Keratinocyte (primary cell): Measurements from ENCODE around the gene SYNDIG1. TPM values are rescaled to one million over a fixed set of nuclear protein-coding genes. Genes with fewer than 3 reads are reported as not detected.

Experiments
- DNase-seq: peaks from one replicate; pipeline ENCODE4 v3.0.0-alpha.2; 2011; ENCODE audit warnings: low read depth, missing footprints, low spot score
- FAIRE-seq: peaks from 2 replicates; lab custom pipeline; 2011; peaks lifted over from hg19 to GRCh38; lab: Jason Lieb, UNC
- H2AFZ ChIP-seq: 2 replicates; pipeline ENCODE4 v1.6.0; 2012; ENCODE audit warnings: low read length, control low read depth, inconsistent platforms; ENCODE audit not compliant: control insufficient read depth
- H3K27ac ChIP-seq: 2 replicates; pipeline ENCODE4 v1.5.1; 2011; ENCODE audit warnings: low read length; ENCODE audit not compliant: control insufficient read depth, insufficient read depth
- H3K27me3 ChIP-seq: 3 replicates; pipeline ENCODE4 v1.6.0; 2011; ENCODE audit warnings: low read length; ENCODE audit not compliant: control insufficient read depth, insufficient read depth; ENCODE audit errors: extremely low read depth
- H3K36me3 ChIP-seq, 2 experiments: 2 replicates in 1 of 2; 3 replicates in 1 of 2; pipeline ENCODE4 v1.5.1; 2011; ENCODE audit warnings: low read length in 2 of 2, mild to moderate bottlenecking in 1 of 2; ENCODE audit not compliant: control insufficient read depth in 2 of 2, insufficient read depth in 2 of 2; ENCODE audit errors: extremely low read depth in 1 of 2
- H3K4me1 ChIP-seq: 3 replicates; pipeline ENCODE4 v1.5.1; 2011; ENCODE audit warnings: low read length; ENCODE audit not compliant: control insufficient read depth, insufficient read depth; ENCODE audit errors: extremely low read depth
- H3K4me2 ChIP-seq: 3 replicates; pipeline ENCODE4 v1.6.0; 2011; ENCODE audit warnings: low read depth, low read length; ENCODE audit not compliant: control insufficient read depth, insufficient read depth; ENCODE audit errors: extremely low read depth
- H3K4me3 ChIP-seq, 3 experiments: fragments of 200-600 bp in 1 of 3; sonication (generic) in 1 of 3; 2 replicates in 2 of 3; 3 replicates in 1 of 3; pipeline ENCODE4 v1.5.1; 2011 to 2016; ENCODE audit warnings: low read length in 3 of 3, mild to moderate bottlenecking in 3 of 3, control low read depth in 2 of 3, inconsistent platforms in 1 of 3, low read depth in 1 of 3, mixed read lengths in 1 of 3, mixed run types in 1 of 3, moderate library complexity in 1 of 3; ENCODE audit not compliant: control insufficient read depth in 2 of 3, insufficient read depth in 2 of 3; ENCODE audit errors: extremely low read depth in 1 of 3
- H3K79me2 ChIP-seq: 2 replicates; pipeline ENCODE4 v1.6.0; 2012; ENCODE audit warnings: low read length; ENCODE audit not compliant: control insufficient read depth, insufficient read depth
- H3K9ac ChIP-seq: 3 replicates; pipeline ENCODE4 v1.6.0; 2011; ENCODE audit warnings: low read length; ENCODE audit not compliant: control insufficient read depth, insufficient read depth; ENCODE audit errors: extremely low read depth
- H3K9me1 ChIP-seq: 3 replicates; pipeline ENCODE4 v1.6.0; 2011; ENCODE audit warnings: low read length; ENCODE audit not compliant: control insufficient read depth, insufficient read depth; ENCODE audit errors: extremely low read depth
- H3K9me3 ChIP-seq: 2 replicates; pipeline ENCODE4 v1.5.1; 2012; ENCODE audit warnings: low read depth, low read length; ENCODE audit not compliant: control insufficient read depth
- H4K20me1 ChIP-seq: 3 replicates; pipeline ENCODE4 v1.6.0; 2011; ENCODE audit warnings: low read length; ENCODE audit not compliant: control insufficient read depth, insufficient read depth; ENCODE audit errors: extremely low read depth
- EZH2 ChIP-seq: IDR thresholded peaks from one replicate; pipeline ENCODE4 v1.6.1; 2012; ENCODE audit warnings: inconsistent platforms, mild to moderate bottlenecking, low read length, moderate library complexity
- dilution Hi-C: fragments of 300-500 bp; cut with MboI; formaldehyde crosslinking; loops from one replicate; pipeline ENCODE4 v1.7.0; 2020; ENCODE audit warnings: low sequenced_read_pairs; ENCODE audit not compliant: extremely low pct_ligation_motif_present
- polyA plus RNA-seq, 5 experiments: library from polyadenylated mRNA; depleted of rRNA in 3 of 5; stranded (reverse) in 3 of 5; stranded (forward) in 1 of 5; unstranded in 1 of 5; fragments of >200 nt; gene quantifications; 1 replicate in 1 of 5; 2 replicates in 3 of 5; 3 replicates in 1 of 5; pipeline versions ENCODE4 v1.2.1 to v1.2.3, GENCODE V29; 2011 to 2012; ENCODE audit warnings: missing spikeins in 2 of 5, low read depth in 1 of 5, low replicate concordance in 1 of 5
- TF ChIP-seq, protein P1 (sequence below), 3 experiments: IDR thresholded peaks in 1 of 3; conservative IDR thresholded peaks in 1 of 3; optimal IDR thresholded peaks in 1 of 3; 2 replicates in 2 of 3; 3 replicates in 1 of 3; pipeline versions ENCODE3 to v1.5.1; 2011; ENCODE audit warnings: low read length in 3 of 3, mild to moderate bottlenecking in 3 of 3, moderate library complexity in 2 of 3, control low read depth in 1 of 3, inconsistent platforms in 1 of 3; ENCODE audit not compliant: insufficient read depth in 2 of 3; ENCODE audit errors: extremely low read depth in 1 of 3

SYNDIG1 gene
- polyA plus RNA-seq, 1 donor (not counting 4 experiments of a cell fraction or from before 2014, with no cell fraction given) = 0.38 TPM

DNA sequence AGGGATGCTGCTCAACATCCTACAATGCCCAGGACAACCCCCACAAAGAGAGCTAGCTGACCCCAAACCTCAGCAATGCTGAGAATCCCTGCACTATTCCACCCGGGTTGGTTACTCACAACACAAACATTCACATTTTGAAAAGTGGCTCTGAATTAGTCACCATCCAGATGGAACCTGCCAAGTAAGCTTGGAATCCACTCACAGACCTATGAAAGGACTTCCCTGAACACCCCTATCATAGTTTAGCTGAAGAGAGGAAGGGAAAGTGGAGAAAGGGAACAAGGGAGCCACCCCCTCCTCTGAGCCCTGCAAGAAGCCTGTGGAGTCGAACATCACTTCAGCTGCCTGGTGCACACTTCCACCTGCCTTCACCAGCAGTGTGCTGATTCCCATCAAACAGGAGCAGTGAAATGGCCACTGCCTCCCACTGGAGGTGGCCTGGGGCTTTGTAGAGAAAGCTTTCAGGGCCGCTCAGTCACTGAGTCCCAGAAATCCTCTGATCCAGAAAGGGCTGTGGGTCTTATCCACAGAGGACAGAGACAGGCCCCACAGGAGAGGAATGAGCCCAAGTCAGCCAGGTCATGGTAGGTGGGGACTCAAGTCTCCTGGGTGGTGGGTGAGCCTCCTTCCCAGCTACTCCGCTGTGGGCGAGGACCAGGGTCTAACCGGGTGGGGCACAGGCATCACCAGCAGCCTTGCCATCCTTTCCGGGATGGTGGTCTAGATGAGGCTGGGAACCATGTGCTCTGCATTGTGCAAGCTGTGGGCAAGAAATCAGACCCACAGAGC is 203.7 kb downstream of the SYNDIG1 start:
- Histone ChIP-seq H2AFZ (no peak overlapping the region), H3K79me2 (no peaks in the 10 kb centered on the region), H3K4me3 (no peak overlapping the region), H3K4me2 (peak overlapping the region; percentile 61), H3K27me3 (no peaks in the 10 kb centered on the region), H3K9me1 (no peaks in the 10 kb centered on the region), H3K9me3 (no peaks in the 10 kb centered on the region), H3K27ac (peak overlapping the region; percentile 25), H3K9ac (no peak overlapping the region), H4K20me1 (no peaks in the 10 kb centered on the region), H3K4me1 (peaks cover 12% of the 10 kb centered on the region), H3K36me3 (no peaks in the 10 kb centered on the region)
- FAIRE-seq (peak; percentile 94), DNase-seq (peak; percentile 58)
- dilution Hi-C loops = no loop called here
- TF ChIP-seq, protein P1, sequence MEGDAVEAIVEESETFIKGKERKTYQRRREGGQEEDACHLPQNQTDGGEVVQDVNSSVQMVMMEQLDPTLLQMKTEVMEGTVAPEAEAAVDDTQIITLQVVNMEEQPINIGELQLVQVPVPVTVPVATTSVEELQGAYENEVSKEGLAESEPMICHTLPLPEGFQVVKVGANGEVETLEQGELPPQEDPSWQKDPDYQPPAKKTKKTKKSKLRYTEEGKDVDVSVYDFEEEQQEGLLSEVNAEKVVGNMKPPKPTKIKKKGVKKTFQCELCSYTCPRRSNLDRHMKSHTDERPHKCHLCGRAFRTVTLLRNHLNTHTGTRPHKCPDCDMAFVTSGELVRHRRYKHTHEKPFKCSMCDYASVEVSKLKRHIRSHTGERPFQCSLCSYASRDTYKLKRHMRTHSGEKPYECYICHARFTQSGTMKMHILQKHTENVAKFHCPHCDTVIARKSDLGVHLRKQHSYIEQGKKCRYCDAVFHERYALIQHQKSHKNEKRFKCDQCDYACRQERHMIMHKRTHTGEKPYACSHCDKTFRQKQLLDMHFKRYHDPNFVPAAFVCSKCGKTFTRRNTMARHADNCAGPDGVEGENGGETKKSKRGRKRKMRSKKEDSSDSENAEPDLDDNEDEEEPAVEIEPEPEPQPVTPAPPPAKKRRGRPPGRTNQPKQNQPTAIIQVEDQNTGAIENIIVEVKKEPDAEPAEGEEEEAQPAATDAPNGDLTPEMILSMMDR (optimal IDR thresholded peaks at IDR 0.05 in 1 of 3, IDR thresholded peaks at IDR 0.05 in 1 of 3, conservative IDR thresholded peaks at IDR 0.05 in 1 of 3; ENCODE audit: extremely low read depth in 1 of 3, insufficient read depth in 2 of 3, low read length in 3 of 3) = no peak
- no peak for TF ChIP-seq EZH2

DNA sequence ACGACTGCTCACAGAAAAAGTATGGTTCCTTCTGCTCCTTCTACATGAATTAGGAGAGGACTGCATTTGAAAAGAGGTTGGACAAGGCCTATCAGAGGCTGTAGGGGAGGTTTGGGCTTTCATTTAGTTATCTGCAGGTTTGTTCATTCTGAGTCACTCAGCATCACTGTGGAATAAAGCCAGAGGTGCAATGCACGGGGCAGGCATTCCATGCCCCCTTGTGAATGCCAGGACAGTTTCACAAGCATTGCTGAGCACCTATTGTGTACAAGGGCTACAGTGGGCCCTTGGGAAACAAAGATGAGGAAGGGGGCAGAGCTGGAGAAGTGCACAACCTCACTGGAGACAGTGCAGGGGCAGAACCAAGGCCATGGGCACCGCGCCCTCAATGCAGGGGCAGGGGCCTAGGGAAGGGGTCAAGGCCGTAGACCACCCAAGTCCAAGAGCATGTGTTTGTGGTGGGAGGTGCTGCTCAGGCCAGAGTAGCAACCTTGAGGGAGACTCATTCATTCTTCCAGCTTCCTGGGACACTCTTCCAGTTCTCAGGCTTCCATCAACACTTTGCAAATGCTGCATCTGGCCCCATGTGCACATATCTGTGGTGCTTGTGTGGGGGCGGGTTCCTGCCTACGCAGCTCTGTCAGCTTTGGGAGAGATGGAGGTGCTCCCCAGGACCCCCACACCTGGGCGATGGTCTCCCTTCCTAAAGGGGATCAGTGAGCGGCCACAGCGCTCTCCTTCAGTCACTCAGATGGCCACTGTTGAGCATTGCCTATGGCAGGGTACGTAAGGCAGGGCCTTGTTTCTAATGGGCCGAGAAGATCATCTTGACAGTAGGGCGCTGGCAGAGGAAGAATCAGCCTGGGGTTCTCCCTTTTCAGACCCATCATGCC is 204.5 kb downstream of the SYNDIG1 start:
- no peaks in the 10 kb centered on the region for H4K20me1 ChIP-seq
- DNase-seq (peak; percentile 25), FAIRE-seq (peak; percentile 86)
- no peaks in the 10 kb centered on the region for H3K27me3 ChIP-seq
- H3K4me2 ChIP-seq = peak overlapping the region; percentile 61
- no peaks in the 10 kb centered on the region for H3K36me3 ChIP-seq
- no peaks in the 10 kb centered on the region for H3K79me2 ChIP-seq
- dilution Hi-C loops = no loop called here
- no peaks in the 10 kb centered on the region for H3K9me3 ChIP-seq
- H3K9ac ChIP-seq = no peak overlapping the region
- no peak overlapping the region for H3K4me3 ChIP-seq
- TF ChIP-seq EZH2 = no peak
- TF ChIP-seq, protein P1 (optimal IDR thresholded peaks at IDR 0.05 in 1 of 3, IDR thresholded peaks at IDR 0.05 in 1 of 3, conservative IDR thresholded peaks at IDR 0.05 in 1 of 3; ENCODE audit: extremely low read depth in 1 of 3, insufficient read depth in 2 of 3, low read length in 3 of 3) = peak in 1 of 3 experiments; percentile 35
- H3K4me1 ChIP-seq = peaks cover 12% of the 10 kb centered on the region
- no peaks in the 10 kb centered on the region for H3K9me1 ChIP-seq
- peak overlapping the region; percentile 25 for H3K27ac ChIP-seq
- H2AFZ ChIP-seq = no peak overlapping the region
